HFF-Myc (cell line): ENCODE measurements around the gene ACADSB.

Source experiments
- DNase-seq: peaks from one replicate; pipeline ENCODE4 v3.0.0-alpha.2; 2011; ENCODE audit warnings: low read depth; ENCODE audit errors: extremely low read depth
- H3K4me3 ChIP-seq: replicated peaks from 2 replicates; pipeline ENCODE4 v1.5.1; 2011; ENCODE audit warnings: low read depth, mild to moderate bottlenecking, control low read depth, low read length
- TF ChIP-seq, protein P1 (sequence below): IDR thresholded peaks from 2 replicates; pipeline ENCODE4 v1.5.1; 2012; ENCODE audit warnings: mild to moderate bottlenecking, low read depth, low read length, control low read depth; ENCODE audit errors: missing control alignments

ACADSB gene

DNA sequence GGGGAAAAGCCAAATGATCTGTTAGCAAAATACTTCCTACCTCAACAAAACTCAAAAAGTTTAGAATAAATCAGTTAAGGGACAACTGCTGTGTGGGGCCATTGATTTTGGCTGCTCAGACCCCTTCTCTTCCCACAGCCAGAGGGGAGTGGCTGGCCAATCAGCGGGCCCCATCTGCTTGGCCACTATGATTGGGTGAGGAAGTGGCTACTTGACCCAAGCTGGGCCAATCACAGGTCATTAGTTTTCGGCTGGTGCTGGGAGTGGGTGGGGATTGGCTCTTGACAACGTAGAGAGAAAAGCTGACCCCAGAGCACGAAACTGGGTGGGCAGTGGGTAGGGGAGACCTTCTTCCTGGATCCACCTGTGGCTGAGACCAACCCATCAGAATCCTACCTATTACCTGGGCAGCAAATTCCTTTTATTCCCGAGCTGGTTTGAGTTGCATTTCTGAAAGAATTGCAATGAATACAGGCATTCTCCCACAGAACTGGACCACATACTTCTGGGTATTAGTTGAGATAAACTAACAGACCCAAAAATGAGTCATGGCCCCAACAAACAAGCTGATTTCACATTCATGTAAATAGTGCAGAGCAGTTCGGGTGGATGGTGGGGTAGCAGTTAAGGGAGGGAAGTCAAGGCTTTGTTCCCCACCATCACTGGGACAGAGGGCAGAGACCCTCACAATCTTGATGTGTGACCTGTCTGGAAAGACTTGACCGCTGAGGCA lies 91.4 kb downstream of the ACADSB start:
- DNase-seq = no peak
- TF ChIP-seq, protein P1, sequence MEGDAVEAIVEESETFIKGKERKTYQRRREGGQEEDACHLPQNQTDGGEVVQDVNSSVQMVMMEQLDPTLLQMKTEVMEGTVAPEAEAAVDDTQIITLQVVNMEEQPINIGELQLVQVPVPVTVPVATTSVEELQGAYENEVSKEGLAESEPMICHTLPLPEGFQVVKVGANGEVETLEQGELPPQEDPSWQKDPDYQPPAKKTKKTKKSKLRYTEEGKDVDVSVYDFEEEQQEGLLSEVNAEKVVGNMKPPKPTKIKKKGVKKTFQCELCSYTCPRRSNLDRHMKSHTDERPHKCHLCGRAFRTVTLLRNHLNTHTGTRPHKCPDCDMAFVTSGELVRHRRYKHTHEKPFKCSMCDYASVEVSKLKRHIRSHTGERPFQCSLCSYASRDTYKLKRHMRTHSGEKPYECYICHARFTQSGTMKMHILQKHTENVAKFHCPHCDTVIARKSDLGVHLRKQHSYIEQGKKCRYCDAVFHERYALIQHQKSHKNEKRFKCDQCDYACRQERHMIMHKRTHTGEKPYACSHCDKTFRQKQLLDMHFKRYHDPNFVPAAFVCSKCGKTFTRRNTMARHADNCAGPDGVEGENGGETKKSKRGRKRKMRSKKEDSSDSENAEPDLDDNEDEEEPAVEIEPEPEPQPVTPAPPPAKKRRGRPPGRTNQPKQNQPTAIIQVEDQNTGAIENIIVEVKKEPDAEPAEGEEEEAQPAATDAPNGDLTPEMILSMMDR = no peak
- H3K4me3 ChIP-seq = no peak overlapping the region

DNA sequence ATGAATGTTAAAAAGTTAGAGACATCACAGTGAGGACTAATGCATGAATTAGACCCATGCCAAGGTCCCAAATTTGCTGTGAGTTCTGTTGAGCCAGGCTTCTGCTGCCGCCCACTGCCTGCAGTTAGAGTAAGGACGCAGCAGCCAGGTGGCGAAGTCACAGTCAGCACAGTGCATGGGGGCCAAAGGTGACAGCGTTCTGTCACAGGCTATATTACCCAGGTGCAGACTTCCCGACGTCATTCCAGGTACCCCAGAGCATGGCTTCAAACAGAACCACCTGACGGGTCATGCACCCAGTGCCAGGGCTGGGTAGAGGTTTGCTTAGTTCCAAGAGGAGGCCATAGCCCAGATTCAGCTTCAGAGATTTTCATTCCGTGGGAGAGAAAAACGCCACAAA lies 93.1 kb downstream of the ACADSB start:
- no peak for DNase-seq
- no peak overlapping the region for H3K4me3 ChIP-seq
- TF ChIP-seq, protein P1 = no peak

DNA sequence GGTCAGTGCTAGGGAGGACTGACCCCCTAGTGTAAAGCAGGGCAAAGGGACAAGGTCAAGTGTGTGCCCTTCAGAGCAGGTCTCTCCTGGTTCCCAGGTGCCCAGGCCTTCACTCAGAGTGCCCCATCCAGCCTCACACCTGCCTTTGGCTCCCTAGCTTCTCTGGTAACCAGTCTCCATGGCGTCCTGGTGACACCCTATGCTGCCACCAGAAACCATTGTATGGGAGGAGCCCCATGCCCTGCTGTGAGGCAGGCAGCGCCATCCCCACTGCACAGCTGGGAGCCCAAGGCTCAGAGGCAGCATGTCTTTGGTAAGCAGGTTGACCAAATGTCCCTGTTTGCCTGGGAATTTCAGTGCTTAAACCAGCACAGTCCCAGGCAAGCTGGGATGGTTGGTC lies 93.9 kb downstream of the ACADSB start:
- no peak overlapping the region for H3K4me3 ChIP-seq
- no peak for DNase-seq
- TF ChIP-seq, protein P1 = no peak

DNA sequence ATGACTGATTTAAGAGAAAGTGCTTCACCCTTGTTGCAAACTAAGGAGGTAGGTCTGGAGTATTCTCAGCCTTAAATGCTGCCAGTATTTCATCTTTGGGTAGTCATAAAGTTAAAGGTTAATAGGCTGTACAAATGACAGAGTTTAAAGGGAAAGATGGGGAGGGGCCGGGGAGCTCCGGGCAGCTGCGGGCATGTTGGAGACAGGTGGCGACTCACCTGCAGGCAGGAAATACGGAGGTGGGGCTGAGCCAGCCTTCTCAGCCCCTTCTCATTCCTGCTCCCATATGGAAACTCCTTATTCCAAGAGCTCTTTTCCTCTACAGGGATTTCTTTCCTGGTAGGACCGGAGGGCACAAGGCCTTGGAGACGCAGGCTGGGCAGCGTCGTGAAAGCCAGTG lies 95.1 kb downstream of the ACADSB start:
- DNase-seq = no peak
- TF ChIP-seq, protein P1 = no peak
- H3K4me3 ChIP-seq = no peak overlapping the region
